Liver (tissue), 3 donors: ENCODE measurements around the gene DNMBP.

ENCODE experiments used
- CTCF ChIP-seq: fragments of 150-350 bp; IDR thresholded peaks from 2 replicates; pipeline ENCODE4 v1.5.1; 2017; ENCODE audit warnings: improper control_type of control experiment, low read depth, low read length; ENCODE audit not compliant: missing input control
- EGR1 ChIP-seq, 2 donors: IDR thresholded peaks; 2 replicates each; pipeline ENCODE4 v1.6.1; 2016 to 2018; ENCODE audit warnings: antibody characterized with exemption in 2 of 2, low read depth in 2 of 2
- FOXA1 ChIP-seq: IDR thresholded peaks from 2 replicates; pipeline ENCODE4 v1.6.1; 2016; ENCODE audit warnings: antibody characterized with exemption
- HNF4A ChIP-seq, 2 donors: conservative IDR thresholded peaks; 2 replicates each; pipeline ENCODE4 v1.6.1; 2016; ENCODE audit warnings: antibody characterized with exemption in 2 of 2, mild to moderate bottlenecking in 2 of 2
- MAX ChIP-seq: IDR thresholded peaks from 2 replicates; pipeline ENCODE4 v1.6.1; 2016; ENCODE audit warnings: antibody characterized with exemption
- RAD21 ChIP-seq, 2 donors: IDR thresholded peaks; 2 replicates each; pipeline ENCODE4 v1.6.1; 2016; ENCODE audit warnings: antibody characterized with exemption in 2 of 2, mild to moderate bottlenecking in 2 of 2
- REST ChIP-seq: IDR thresholded peaks from 2 replicates; pipeline ENCODE4 v1.6.1; 2016; ENCODE audit warnings: antibody characterized with exemption, mild to moderate bottlenecking
- RXRA ChIP-seq, 2 donors: IDR thresholded peaks; 2 replicates each; pipeline ENCODE4 v1.6.1; 2017 to 2018; ENCODE audit warnings: antibody characterized with exemption in 2 of 2, mild to moderate bottlenecking in 1 of 2
- SP1 ChIP-seq: IDR thresholded peaks from 2 replicates; pipeline ENCODE4 v1.6.1; 2018; ENCODE audit warnings: antibody characterized with exemption, mild to moderate bottlenecking
- TAF1 ChIP-seq: conservative IDR thresholded peaks from 2 replicates; pipeline ENCODE4 v1.6.1; 2016; ENCODE audit warnings: antibody characterized with exemption, mild to moderate bottlenecking
- YY1 ChIP-seq: IDR thresholded peaks from 2 replicates; pipeline ENCODE4 v1.6.1; 2016; ENCODE audit warnings: antibody characterized with exemption, mild to moderate bottlenecking
- ZBTB33 ChIP-seq: IDR thresholded peaks from 2 replicates; pipeline ENCODE4 v1.6.1; 2016; ENCODE audit warnings: antibody characterized with exemption
- donor health status: healthy.
- donor health status: healthy.

- TF ChIP-seq CTCF (no peak), TAF1 (no peak), REST (no peak), RXRA (IDR thresholded peaks at IDR 0.05) (no peak), MAX (no peak), SP1 (no peak), EGR1 (IDR thresholded peaks at IDR 0.05; ENCODE audit: low read depth in 2 of 2) (no peak), RAD21 (IDR thresholded peaks at IDR 0.05) (no peak), YY1 (no peak), ZBTB33 (no peak), HNF4A (conservative IDR thresholded peaks at IDR 0.05) (no peak), FOXA1 (no peak)
Measured at GRCh38 chr10:100021322-100021721, 11.6 kb upstream of the DNMBP start.
